Hepatocyte (in vitro differentiated cells): ENCODE results near the gene BCAS3. TPM values are rescaled to one million over a fixed set of nuclear protein-coding genes. Genes with fewer than 3 reads are reported as not detected.
A peak's percentile ranks its signal among the peaks of the same experiment; 100 is the strongest.
"Not testable (repeated sequence)": the region's sequence is repeated elsewhere in the genome, so short reads cannot be mapped to it uniquely, and the experiment has no call there.

Source experiments
- DNase-seq: peaks from one replicate; pipeline ENCODE4 v3.0.0-alpha.2; 2016; ENCODE audit warnings: low spot score
- H2AFZ ChIP-seq: fragments of 200-600 bp; sonication (generic); 2 replicates; pipeline ENCODE4 v1.6.0; 2016; ENCODE audit warnings: antibody characterized with exemption, mild to moderate bottlenecking
- H3K27ac ChIP-seq: fragments of 200-600 bp; sonication (generic); 2 replicates; pipeline ENCODE4 v1.5.1; 2016; ENCODE audit warnings: mild to moderate bottlenecking
- H3K27me3 ChIP-seq: fragments of 200-600 bp; sonication (generic); 2 replicates; pipeline ENCODE4 v1.6.1; 2016
- H3K36me3 ChIP-seq: fragments of 200-600 bp; sonication (generic); replicated peaks from 2 replicates; pipeline ENCODE4 v1.5.1; 2016; ENCODE audit warnings: low read depth; ENCODE audit not compliant: insufficient read depth
- H3K4me1 ChIP-seq: fragments of 200-600 bp; sonication (generic); 2 replicates; pipeline ENCODE4 v1.5.1; 2016; ENCODE audit warnings: mild to moderate bottlenecking, moderate library complexity; ENCODE audit not compliant: insufficient read depth
- H3K4me2 ChIP-seq: fragments of 200-600 bp; sonication (generic); 2 replicates; pipeline ENCODE4 v1.6.0; 2016
- H3K4me3 ChIP-seq: fragments of 200-600 bp; sonication (generic); 2 replicates; pipeline ENCODE4 v1.5.1; 2016; ENCODE audit warnings: mild to moderate bottlenecking
- H3K79me2 ChIP-seq: fragments of 200-600 bp; sonication (generic); 2 replicates; pipeline ENCODE4 v1.6.0; 2017; ENCODE audit warnings: mild to moderate bottlenecking
- H3K9me2 ChIP-seq: fragments of 200-600 bp; sonication (generic); replicated peaks from 2 replicates; pipeline ENCODE4 v1.6.0; 2017; ENCODE audit warnings: mild to moderate bottlenecking; ENCODE audit not compliant: insufficient read depth
- H3K9me3 ChIP-seq: fragments of 200-600 bp; sonication (generic); 2 replicates; pipeline ENCODE4 v1.5.1; 2016; ENCODE audit warnings: low read depth, mild to moderate bottlenecking
- H4K20me1 ChIP-seq: fragments of 200-600 bp; sonication (generic); 2 replicates; pipeline ENCODE4 v1.6.0; 2016; ENCODE audit warnings: mild to moderate bottlenecking; ENCODE audit not compliant: insufficient read depth, poor library complexity, severe bottlenecking
- EZH2 ChIP-seq: fragments of 200-600 bp; sonication (generic); IDR thresholded peaks from 2 replicates; pipeline ENCODE4 v1.6.1; 2016; ENCODE audit warnings: antibody characterized with exemption, mild to moderate bottlenecking, borderline replicate concordance
- EZH2phosphoT487 ChIP-seq: fragments of 200-600 bp; sonication (generic); IDR thresholded peaks from one replicate; pipeline ENCODE4 v1.6.1; 2018; ENCODE audit warnings: antibody characterized with exemption, mild to moderate bottlenecking, low read depth, moderate library complexity; ENCODE audit not compliant: unreplicated experiment, severe bottlenecking
- WGBS: methylation state at CpG from one replicate; pipeline ENCODE4 v1.1.6; 2016; ENCODE audit warnings: low lambda C conversion rate; ENCODE audit errors: missing lambda C conversion rate; 5-methylcytosine and 5-hydroxymethylcytosine counted together
- polyA plus RNA-seq: library from polyadenylated mRNA; unstranded; fragments of >200 nt; fragmentation: Nextera tagmentation; extraction: Ambion mirVana; gene quantifications from 2 replicates; pipeline ENCODE4 v1.2.1, GENCODE V29; 2016
- total RNA-seq: library from RNA; depleted of rRNA; stranded (reverse); fragments of >200 nt; gene quantifications from 2 replicates; pipeline ENCODE4 v1.2.3, GENCODE V29; 2014
- TF ChIP-seq, protein P1 (sequence below): fragments of 200-600 bp; sonication (generic); IDR thresholded peaks from 2 replicates; pipeline ENCODE4 v1.5.1; 2016; ENCODE audit warnings: antibody characterized with exemption, mild to moderate bottlenecking; ENCODE audit not compliant: poor library complexity

BCAS3 gene
- total and polyA plus RNA-seq, 2 experiments from 2014 or later: 16.5 to 58.8 TPM

DNA sequence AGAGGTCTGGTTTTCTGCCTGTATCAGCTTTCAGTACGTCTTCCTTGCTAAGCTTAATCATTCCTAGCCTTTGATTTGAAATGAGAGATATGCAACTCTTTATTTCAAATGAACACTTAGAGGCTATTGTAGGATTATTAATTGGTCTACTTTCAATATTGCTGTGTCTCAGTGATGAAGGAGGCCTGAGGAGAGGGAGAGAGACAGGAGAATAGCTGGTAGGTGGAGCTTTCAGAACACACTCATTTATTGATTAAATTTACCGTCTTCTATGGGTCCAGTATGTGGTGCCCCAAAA lies 187.0 kb downstream of the BCAS3 start:
- Histone ChIP-seq H4K20me1 (no peaks in the 10 kb centered on the region), H3K36me3 (no peaks in the 10 kb centered on the region), H3K27me3 (no peaks in the 10 kb centered on the region), H3K27ac (no peak overlapping the region), H3K9me3 (no peaks in the 10 kb centered on the region), H3K9me2 (no peaks in the 10 kb centered on the region), H3K4me2 (no peak overlapping the region), H3K4me3 (no peak overlapping the region), H3K4me1 (no peaks in the 10 kb centered on the region), H2AFZ (no peak overlapping the region), H3K79me2 (no peaks in the 10 kb centered on the region)
- 83% methylated on average over 2 of the region's 2 CpGs for WGBS
- TF ChIP-seq, protein P1, sequence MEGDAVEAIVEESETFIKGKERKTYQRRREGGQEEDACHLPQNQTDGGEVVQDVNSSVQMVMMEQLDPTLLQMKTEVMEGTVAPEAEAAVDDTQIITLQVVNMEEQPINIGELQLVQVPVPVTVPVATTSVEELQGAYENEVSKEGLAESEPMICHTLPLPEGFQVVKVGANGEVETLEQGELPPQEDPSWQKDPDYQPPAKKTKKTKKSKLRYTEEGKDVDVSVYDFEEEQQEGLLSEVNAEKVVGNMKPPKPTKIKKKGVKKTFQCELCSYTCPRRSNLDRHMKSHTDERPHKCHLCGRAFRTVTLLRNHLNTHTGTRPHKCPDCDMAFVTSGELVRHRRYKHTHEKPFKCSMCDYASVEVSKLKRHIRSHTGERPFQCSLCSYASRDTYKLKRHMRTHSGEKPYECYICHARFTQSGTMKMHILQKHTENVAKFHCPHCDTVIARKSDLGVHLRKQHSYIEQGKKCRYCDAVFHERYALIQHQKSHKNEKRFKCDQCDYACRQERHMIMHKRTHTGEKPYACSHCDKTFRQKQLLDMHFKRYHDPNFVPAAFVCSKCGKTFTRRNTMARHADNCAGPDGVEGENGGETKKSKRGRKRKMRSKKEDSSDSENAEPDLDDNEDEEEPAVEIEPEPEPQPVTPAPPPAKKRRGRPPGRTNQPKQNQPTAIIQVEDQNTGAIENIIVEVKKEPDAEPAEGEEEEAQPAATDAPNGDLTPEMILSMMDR: no peak
- no peak for TF ChIP-seq EZH2
- no peak for TF ChIP-seq EZH2phosphoT487
- DNase-seq: no peak

DNA sequence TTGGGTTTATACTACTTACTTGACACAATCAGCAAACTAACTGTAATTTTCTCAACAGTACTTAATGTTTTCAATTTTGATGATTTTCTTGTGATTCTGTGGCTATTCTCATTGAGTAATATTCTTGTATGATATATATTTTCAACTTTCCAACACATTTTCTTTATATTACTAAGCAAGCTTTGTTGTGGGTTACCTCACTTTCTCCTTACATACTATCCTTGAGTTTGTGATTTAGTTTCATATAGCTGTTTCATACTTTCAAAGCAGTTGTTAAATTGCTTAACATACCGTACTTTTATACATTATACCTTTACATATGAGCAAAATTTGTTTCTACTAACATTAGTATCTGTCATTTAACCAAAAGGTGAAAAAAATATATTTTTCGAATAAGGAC lies 197.1 kb downstream of the BCAS3 start:
- Histone ChIP-seq H3K79me2 (no peaks in the 10 kb centered on the region), H3K4me2 (no peak overlapping the region), H3K9me2 (no peaks in the 10 kb centered on the region), H4K20me1 (no peaks in the 10 kb centered on the region), H3K4me3 (no peak overlapping the region), H3K27ac (no peak overlapping the region), H2AFZ (no peak overlapping the region), H3K4me1 (no peaks in the 10 kb centered on the region), H3K9me3 (no peaks in the 10 kb centered on the region), H3K27me3 (no peaks in the 10 kb centered on the region), H3K36me3 (no peaks in the 10 kb centered on the region)
- no peak for DNase-seq
- WGBS: 92% methylated on average over 2 of the region's 2 CpGs
- no peak for TF ChIP-seq EZH2phosphoT487
- TF ChIP-seq EZH2: no peak
- TF ChIP-seq, protein P1: no peak

DNA sequence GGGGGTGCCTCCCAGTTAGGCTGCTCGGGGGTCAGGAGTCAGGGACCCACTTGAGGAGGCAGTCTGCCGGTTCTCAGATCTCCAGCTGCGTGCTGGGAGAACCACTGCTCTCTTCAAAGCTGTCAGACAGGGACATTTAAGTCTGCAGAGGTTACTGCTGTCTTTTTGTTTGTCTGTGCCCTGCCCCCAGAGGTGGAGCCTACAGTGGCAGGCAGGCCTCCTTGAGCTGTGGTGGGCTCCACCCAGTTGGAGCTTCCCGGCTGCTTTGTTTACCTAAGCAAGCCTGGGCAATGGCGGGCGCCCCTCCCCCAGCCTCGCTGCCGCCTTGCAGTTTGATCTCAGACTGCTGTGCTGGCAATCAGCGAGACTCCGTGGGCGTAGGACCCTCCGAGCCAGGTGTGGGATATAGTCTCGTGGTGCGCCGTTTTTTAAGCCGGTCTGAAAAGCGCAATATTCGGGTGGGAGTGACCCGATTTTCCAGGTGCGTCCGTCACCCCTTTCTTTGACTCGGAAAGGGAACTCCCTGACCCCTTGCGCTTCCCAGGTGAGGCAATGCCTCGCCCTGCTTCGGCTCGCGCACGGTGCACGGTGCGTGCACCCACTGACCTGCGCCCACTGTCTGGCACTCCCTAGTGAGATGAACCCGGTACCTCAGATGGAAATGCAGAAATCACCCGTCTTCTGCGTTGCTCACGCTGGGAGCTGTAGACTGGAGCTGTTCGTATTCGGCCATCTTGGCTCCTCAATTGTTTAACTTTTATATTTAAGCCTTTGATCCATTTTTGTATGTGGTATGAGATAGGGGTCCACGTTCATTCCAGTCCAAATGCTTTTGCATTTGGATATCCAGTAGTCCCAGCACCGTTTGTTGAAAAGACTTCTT lies 209.3 kb downstream of the BCAS3 start:
- not testable (repeated sequence) for H3K9me3 ChIP-seq, H3K27me3 ChIP-seq, H3K79me2 ChIP-seq, H3K4me1 ChIP-seq, H4K20me1 ChIP-seq, H3K36me3 ChIP-seq, DNase-seq, H3K9me2 ChIP-seq
- WGBS: 20% methylated on average over 17 of the region's 39 CpGs
- H3K4me2 ChIP-seq: peak overlapping the region; percentile 76
- peak overlapping the region; percentile 92 for H2AFZ ChIP-seq
- peak overlapping the region; percentile 32 for H3K4me3 ChIP-seq
- peak overlapping the region; percentile 89 for H3K27ac ChIP-seq

DNA sequence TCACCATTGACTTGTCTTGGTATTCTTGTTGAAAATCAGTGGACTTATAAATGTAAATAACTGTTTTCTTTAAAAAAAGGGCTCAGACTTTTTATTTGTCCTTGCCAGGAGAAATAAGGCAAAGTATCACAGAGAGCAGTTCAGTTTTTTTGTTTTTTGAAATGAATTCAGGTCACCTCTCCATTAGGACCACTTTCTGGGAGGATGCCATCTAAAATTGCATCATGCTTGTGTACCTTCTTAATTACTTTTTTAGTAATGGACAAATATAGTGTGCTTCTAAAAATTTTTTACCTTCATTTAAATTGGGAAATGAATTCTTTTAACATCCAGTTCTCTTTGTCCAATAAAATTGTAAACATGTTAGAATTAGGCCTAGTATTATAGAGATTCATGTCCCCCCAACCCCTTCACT lies 210.0 kb downstream of the BCAS3 start:
- H3K4me1 ChIP-seq: peaks cover 7% of the 10 kb centered on the region
- H3K27me3 ChIP-seq: no peaks in the 10 kb centered on the region
- no peaks in the 10 kb centered on the region for H4K20me1 ChIP-seq
- DNase-seq: no peak
- TF ChIP-seq EZH2phosphoT487 (no peak), EZH2 (no peak)
- TF ChIP-seq, protein P1: no peak
- H3K4me2 ChIP-seq: peak overlapping the region; percentile 76
- H3K9me3 ChIP-seq: no peaks in the 10 kb centered on the region
- no peaks in the 10 kb centered on the region for H3K79me2 ChIP-seq
- H3K9me2 ChIP-seq: no peaks in the 10 kb centered on the region
- H3K36me3 ChIP-seq: no peaks in the 10 kb centered on the region
- peak overlapping the region; percentile 89 for H3K27ac ChIP-seq
- H2AFZ ChIP-seq: peak overlapping the region; percentile 92
- peak overlapping the region; percentile 32 for H3K4me3 ChIP-seq
